Fibroblast of the conjunctiva (primary cell): Measurements from ENCODE around the gene NSUN3.
"Not testable (repeated sequence)": the region's sequence is repeated elsewhere in the genome, so short reads cannot be mapped to it uniquely, and the experiment has no call there.

ENCODE experiments used
- DNase-seq: peaks from one replicate; pipeline ENCODE4 v3.0.0-alpha.2; 2010; ENCODE audit warnings: low read depth

The NSUN3 gene

GRCh38 chr3:94069194-94069813 is 6.4 kb downstream of the NSUN3 start:
- no peak for DNase-seq

GRCh38 chr3:94070341-94070911 is 7.6 kb downstream of the NSUN3 start:
- DNase-seq: no peak

- DNase-seq: no peak
Observed at GRCh38 chr3:94071713-94072284, 8.9 kb downstream of the NSUN3 start.

GRCh38 chr3:94076055-94076454 is 13.2 kb downstream of the NSUN3 start:
- no peak for DNase-seq

DNA sequence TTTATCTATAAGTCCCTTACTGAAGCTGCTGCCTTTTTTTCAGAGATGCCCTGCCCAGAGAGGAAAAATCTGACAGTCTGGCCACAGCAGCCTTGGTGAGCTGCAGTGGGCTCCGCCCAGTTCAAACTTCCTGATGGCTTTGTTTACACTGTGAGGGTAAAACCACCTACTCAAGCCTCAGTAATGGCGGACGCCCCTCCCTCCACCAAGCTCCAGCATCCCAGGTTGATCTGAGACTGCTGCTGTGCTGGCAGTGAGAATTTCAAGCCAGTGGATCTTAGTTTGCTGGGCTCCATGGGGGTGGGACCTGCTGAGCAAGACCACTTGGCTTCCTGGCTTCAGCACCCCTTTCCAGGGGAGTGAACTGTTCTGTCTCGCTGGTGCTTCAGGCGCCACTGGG is 17.7 kb downstream of the NSUN3 start:
- not testable (repeated sequence) for DNase-seq

DNA sequence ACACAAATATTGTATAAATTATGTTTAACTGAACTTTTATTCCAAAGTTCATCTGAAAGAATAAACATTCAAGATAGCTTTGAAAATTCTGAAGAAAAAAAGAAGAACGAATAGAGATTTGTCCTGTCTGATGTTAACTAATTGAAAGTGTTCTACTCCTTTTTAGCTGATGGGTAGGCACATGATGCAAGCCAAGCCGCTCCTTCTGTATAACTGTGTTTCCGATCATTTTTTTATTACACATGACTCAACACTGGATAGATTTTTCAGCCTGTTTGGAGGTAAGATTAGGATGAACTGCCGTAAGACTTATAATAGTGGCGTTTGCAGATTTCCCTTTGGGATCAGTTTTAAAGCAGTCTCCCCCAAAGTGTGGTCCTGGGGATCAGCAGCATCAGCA is 19.0 kb downstream of the NSUN3 start:
- no peak for DNase-seq

GRCh38 chr3:94082391-94082937 is 19.6 kb downstream of the NSUN3 start:
- no peak for DNase-seq

- DNase-seq: no peak
Observed at GRCh38 chr3:94083261-94083660, 20.4 kb downstream of the NSUN3 start.

DNA sequence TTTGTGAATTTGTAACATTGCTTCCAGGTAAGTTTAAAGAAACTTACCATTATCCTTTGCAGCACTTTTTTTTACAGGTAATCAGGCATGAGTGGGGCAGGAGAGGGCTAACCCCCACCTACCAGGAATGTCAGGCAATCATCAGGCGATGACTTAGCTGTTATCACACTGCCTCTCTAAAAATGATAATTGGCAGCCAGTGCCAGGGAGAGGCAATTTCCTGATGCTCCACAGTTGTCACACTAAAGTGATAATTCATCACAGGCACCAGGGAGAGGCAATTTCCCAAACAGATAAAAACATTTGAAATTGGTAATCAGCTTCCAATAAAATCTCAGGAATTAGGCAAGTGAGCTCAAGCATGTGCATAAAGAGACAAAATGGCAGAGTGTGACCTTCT is 26.3 kb downstream of the NSUN3 start:
- no peak for DNase-seq

- no peak for DNase-seq
Observed at GRCh38 chr3:94092086-94092485, 29.2 kb downstream of the NSUN3 start.

- no peak for DNase-seq
Observed at GRCh38 chr3:94093151-94093550, 30.3 kb downstream of the NSUN3 start.

GRCh38 chr3:94095111-94095510 is 32.2 kb downstream of the NSUN3 start:
- DNase-seq: no peak

DNA sequence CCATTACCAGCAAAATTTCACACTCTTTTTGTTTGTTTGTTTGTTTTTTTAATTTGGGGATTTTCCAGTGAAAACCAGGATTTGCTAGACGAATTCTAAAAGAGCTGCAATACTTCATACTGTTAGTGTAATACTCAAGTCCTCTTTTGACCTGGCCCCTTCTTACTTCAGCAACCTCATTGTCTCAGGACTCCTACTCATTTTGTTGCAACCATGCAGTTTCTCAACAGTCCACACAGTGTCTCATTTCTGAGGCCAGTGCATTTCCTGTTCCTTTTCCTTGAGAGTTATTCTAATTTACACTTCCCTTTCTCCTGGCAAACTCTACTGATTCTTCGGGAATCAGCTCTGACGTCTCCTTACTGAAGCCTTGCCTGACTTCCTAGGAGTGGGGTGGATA is 35.6 kb downstream of the NSUN3 start:
- no peak for DNase-seq

DNA sequence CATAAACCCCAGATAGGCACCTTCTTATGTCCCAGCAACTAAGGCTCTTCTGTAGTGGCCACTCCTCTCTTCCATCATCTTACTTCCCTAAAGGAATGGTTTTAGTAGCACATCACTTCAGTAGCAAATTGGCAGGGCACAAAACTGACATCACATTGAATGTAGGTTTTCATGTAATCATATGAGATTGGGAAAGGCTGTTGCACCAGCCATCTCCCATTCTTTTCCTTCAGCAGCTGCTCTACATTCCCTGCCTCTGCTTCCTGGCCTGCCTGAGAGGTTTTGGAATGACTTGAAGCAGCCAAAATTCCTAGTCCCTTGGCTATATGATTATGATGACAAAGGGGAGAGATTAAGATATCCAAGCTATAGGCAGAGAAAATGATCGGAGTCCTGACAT is 36.5 kb downstream of the NSUN3 start:
- no peak for DNase-seq

GRCh38 chr3:94101860-94102259 is 39.0 kb downstream of the NSUN3 start:
- no peak for DNase-seq

- no peak for DNase-seq
Observed at GRCh38 chr3:94106268-94106667, 43.4 kb downstream of the NSUN3 start.

DNA sequence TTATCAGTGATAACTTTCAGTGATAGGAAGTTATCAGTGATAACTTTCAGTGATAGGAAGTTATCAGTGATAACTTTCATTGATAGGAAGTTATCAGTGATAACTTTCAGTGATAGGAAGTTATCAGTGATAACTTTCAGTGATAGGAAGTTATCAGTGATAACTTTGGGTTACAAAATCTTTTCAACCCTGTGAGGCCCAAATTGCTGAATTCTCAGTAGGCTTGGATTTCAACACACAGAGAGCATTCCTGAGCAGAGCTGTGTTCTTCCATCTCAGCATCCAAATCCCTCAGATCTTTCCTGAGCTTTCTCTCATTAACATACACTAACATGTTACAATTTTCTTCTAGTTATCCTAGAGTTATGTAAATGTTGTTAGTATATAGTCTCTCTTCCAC is 47.4 kb downstream of the NSUN3 start:
- DNase-seq: not testable (repeated sequence)

GRCh38 chr3:94110854-94111253 is 48.0 kb downstream of the NSUN3 start:
- no peak for DNase-seq

DNA sequence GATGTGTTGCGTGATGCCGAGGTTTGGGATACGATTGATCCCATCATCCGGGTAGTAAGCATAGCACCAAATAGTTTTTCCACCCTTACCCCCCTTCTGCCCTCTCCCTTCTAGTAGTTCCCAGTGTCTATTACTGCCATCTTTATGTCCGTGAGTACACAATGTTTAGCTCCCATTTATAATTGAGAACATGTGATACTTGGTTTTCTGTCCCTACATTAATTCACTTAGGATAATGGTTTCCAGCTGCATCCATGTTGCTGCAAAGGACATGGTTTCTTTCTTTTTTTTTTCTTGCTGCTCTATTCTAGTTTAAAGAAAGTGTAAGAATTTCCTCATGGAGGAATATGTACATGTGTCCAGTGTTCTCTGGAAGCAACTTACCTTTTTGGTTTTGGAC is 51.8 kb downstream of the NSUN3 start:
- DNase-seq: peak; percentile 18

GRCh38 chr3:94115482-94115881 is 52.6 kb downstream of the NSUN3 start:
- DNase-seq: peak; percentile 26

GRCh38 chr3:94117729-94118128 is 54.9 kb downstream of the NSUN3 start:
- DNase-seq: no peak

- DNase-seq: no peak
Observed at GRCh38 chr3:94118390-94118789, 55.5 kb downstream of the NSUN3 start.

DNA sequence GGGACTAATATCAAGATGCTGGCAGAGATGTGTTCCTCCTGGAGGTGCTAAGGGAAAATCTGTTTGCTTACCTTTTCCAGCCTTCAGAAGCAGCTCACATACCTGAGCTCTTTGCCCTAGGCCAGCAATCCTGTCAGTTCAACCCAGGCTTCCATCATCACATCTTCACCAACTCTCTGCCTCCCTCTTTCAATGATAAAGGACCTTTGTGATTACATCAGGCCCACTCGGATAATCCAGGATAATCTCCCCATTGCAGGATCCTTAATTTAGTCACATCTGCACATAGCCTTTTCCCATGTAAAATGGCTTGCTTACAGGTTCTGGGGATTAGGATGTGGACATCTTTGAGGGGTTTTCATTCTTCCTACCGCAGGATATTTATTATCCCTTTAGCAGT is 58.3 kb downstream of the NSUN3 start:
- DNase-seq: no peak

GRCh38 chr3:94127115-94127514 is 64.3 kb downstream of the NSUN3 start:
- DNase-seq: no peak
